ENCODE data around the gene PFDN1.
"Not testable (repeated sequence)": the region's sequence is repeated elsewhere in the genome, so short reads cannot be mapped to it uniquely, and the experiment has no call there.

The PFDN1 gene

DNA sequence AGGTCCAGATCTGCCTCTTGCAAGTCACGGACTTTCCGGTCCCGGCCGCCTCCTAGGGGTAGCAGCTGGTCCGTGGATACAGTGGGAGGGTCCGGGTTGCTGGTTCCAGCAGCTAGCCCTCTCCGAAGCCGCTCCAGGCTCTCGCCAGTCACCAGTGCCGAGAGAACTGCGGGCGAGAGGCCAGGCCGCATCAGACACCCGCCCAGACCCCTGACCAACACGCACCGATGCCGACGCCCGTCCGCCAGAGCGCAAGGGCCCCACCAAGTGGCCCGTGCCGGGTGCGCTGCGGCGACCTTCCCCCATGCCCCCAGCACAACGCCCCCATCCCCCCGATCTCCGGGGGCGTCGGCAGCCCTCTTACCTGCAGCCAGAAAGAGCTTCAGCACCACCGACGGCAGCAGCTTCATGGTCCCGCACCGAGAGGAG lies 43.0 kb upstream of the PFDN1 start:
- TF ChIP-seq, protein P1, sequence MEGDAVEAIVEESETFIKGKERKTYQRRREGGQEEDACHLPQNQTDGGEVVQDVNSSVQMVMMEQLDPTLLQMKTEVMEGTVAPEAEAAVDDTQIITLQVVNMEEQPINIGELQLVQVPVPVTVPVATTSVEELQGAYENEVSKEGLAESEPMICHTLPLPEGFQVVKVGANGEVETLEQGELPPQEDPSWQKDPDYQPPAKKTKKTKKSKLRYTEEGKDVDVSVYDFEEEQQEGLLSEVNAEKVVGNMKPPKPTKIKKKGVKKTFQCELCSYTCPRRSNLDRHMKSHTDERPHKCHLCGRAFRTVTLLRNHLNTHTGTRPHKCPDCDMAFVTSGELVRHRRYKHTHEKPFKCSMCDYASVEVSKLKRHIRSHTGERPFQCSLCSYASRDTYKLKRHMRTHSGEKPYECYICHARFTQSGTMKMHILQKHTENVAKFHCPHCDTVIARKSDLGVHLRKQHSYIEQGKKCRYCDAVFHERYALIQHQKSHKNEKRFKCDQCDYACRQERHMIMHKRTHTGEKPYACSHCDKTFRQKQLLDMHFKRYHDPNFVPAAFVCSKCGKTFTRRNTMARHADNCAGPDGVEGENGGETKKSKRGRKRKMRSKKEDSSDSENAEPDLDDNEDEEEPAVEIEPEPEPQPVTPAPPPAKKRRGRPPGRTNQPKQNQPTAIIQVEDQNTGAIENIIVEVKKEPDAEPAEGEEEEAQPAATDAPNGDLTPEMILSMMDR (IDR thresholded peaks at IDR 0.05; ENCODE audit: extremely low read depth, insufficient read depth, missing control alignments) = peak; percentile 32
- in situ Hi-C loops (cut with MboI; ENCODE audit: low pct_unique_long_range_greater_than_20kb, low sequenced_read_pairs, unreplicated experiment) = no loop called here
- DNase-seq (ENCODE audit: low spot score) = no peak

DNA sequence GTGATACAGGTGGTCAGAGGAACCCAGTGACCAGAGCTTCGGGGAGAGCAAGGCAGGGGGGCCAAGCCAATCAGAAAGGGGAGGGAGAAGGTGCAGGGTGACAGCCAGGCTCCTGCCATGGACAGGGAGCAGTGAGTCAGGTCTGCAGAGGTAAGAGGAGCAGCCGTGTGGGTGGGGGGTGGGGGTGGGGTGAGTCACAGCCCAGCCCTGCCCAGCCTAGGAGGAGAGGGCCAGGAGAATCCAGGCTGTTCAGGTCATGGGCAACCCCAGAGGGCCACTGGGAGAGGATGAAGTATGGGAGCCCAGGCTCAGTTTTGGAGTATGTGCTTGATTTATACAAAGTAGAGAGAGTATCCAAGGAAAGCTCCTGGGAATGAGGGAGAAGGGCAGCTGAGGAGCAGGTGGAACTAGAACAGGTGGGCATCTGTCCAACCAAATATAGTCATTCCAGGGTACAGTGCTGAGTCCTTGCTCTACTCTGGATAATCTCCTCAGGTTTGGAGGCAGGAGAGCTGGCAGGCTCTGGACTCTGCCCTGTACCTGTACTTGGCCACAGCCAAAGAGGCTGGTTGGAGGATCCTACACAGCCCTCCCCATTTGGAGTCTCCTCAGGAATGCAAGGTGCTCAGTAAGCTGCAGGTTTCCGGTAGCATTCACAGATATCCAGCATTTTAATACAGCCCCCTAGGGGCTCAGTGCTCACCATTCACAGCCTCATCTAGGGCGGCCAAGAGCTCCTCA lies 42.0 kb upstream of the PFDN1 start:
- no peak for DNase-seq (ENCODE audit: low spot score)
- TF ChIP-seq, protein P1 (IDR thresholded peaks at IDR 0.05; ENCODE audit: extremely low read depth, insufficient read depth, missing control alignments) = no peak
- in situ Hi-C loops (cut with MboI; ENCODE audit: low pct_unique_long_range_greater_than_20kb, low sequenced_read_pairs, unreplicated experiment) = no loop called here

DNA sequence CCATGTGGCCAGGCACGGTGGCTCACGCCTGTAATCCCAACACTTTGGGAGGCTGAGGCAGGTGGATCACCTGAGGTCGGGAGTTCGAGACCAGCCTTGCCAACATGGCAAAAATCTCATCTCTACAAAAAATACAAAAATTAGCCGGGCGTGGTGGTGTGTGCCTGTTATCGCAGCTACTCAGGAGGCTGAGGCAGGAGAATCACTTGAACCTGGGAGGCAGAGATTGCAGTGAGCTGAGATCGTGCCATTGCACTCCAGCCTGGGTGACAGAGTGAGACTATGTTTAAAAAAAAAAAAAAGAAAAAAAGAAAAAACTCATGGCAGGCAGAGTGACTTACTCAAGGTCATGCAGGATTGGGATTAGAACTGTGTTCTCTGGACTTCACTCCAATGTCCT lies 40.9 kb upstream of the PFDN1 start:
- DNase-seq (ENCODE audit: low spot score); in situ Hi-C loops (cut with MboI; ENCODE audit: low pct_unique_long_range_greater_than_20kb, low sequenced_read_pairs, unreplicated experiment): not testable (repeated sequence)

DNA sequence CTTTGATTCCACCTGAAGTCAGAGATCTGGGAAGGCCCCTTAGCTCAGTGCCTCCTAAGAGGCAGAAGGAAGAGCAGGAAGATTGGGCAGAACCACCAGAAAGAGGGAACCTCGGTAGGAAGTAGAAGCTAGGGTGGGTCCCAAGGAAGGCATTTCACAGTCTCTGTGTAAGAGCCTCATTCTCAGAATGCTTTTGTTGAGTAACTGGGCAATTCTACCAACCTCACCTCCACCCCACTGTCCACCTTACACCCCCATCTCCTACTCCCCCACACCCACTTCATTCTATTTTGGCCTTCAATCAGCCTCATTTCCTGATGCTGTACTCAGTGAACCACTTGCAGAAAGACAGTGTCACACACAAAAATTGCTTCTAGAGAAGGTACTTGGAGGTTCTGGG lies 40.0 kb upstream of the PFDN1 start:
- in situ Hi-C loops (cut with MboI; ENCODE audit: low pct_unique_long_range_greater_than_20kb, low sequenced_read_pairs, unreplicated experiment) = no loop called here
- no peak for DNase-seq (ENCODE audit: low spot score)
- TF ChIP-seq, protein P1 (IDR thresholded peaks at IDR 0.05; ENCODE audit: extremely low read depth, insufficient read depth, missing control alignments) = no peak

DNA sequence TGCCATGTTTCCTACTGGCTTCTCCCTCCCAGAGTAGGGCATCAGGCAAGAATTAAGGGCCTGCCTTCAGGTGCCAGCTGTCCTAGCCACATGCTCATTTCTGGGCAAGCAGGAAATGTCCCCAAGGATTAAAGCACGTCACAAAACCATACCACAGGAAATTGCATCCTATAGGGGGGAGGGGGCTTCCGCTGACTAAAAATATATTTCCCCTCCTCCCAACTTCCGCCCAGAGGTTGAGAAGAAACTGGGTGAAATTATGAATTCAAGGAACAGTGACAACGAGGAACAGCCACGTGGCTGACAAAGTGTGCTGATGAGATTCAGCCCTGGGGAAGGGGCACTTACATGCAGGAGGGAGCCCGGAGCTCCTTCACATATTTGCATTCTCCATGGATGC lies 39.4 kb upstream of the PFDN1 start:
- TF ChIP-seq, protein P1 (IDR thresholded peaks at IDR 0.05; ENCODE audit: extremely low read depth, insufficient read depth, missing control alignments) = no peak
- no peak for DNase-seq (ENCODE audit: low spot score)
- in situ Hi-C loops (cut with MboI; ENCODE audit: low pct_unique_long_range_greater_than_20kb, low sequenced_read_pairs, unreplicated experiment) = no loop called here

DNA sequence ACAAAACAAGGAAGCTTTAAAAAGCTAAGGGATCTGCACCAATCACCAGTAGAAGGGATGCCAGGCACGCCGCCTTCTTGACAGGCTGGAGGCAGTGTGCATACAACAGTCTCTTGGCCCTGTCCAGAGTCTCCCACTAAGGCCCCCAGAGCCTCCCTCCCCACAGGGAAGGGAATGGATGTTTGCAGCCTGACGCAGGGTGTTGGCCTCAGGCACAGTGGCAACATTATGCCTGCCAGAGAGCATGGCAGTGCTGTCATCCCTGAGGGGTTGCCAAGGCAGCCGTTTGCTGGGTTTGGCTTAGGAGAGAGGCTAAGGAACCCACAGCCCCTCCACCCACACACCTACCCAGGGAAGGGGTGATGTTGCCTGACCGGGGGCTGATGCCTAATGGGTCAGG lies 38.7 kb upstream of the PFDN1 start:
- no peak for DNase-seq (ENCODE audit: low spot score)
- TF ChIP-seq, protein P1 (IDR thresholded peaks at IDR 0.05; ENCODE audit: extremely low read depth, insufficient read depth, missing control alignments) = no peak
- in situ Hi-C loops (cut with MboI; ENCODE audit: low pct_unique_long_range_greater_than_20kb, low sequenced_read_pairs, unreplicated experiment) = no loop called here

DNA sequence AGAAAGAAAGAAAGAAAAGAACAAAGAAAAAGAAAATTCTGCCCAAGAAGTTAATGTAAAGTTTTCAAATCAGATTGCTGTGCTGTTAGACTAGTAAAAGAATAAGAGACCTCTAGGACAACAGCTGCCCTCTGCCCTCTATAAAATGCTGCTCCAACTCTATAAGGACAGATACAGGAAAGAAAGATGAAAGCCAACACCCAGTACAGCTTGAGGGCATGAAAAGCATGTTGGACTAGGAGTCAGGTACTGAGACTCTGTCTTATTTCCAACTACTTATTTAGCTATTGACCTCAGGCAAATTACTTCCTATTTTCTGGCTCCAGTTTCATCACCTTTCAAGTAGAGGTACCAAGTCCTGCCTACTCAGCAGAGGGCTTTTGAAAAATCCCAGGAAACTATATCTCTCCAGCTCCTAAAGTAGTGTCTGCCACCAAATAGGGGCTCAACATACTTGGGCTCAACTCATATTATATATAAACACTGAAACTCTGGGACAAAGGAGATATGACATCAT lies 37.8 kb upstream of the PFDN1 start:
- TF ChIP-seq, protein P1 (IDR thresholded peaks at IDR 0.05; ENCODE audit: extremely low read depth, insufficient read depth, missing control alignments) = no peak
- DNase-seq (ENCODE audit: low spot score) = no peak
- in situ Hi-C loops (cut with MboI; ENCODE audit: low pct_unique_long_range_greater_than_20kb, low sequenced_read_pairs, unreplicated experiment) = no loop called here

Data from GM13977 (cell line).